GM18907 (cell line): ENCODE data around the gene TMEM135.
"Not testable (repeated sequence)": the region's sequence is repeated elsewhere in the genome, so short reads cannot be mapped to it uniquely, and the experiment has no call there.

ENCODE experiments used
- ATAC-seq: cut with Tn5 transposase; IDR thresholded peaks from one replicate; pipeline ENCODE4 v1.9.1; 2021; ENCODE audit warnings: mild to moderate bottlenecking, moderate library complexity; ENCODE audit not compliant: unreplicated experiment

The TMEM135 gene

DNA sequence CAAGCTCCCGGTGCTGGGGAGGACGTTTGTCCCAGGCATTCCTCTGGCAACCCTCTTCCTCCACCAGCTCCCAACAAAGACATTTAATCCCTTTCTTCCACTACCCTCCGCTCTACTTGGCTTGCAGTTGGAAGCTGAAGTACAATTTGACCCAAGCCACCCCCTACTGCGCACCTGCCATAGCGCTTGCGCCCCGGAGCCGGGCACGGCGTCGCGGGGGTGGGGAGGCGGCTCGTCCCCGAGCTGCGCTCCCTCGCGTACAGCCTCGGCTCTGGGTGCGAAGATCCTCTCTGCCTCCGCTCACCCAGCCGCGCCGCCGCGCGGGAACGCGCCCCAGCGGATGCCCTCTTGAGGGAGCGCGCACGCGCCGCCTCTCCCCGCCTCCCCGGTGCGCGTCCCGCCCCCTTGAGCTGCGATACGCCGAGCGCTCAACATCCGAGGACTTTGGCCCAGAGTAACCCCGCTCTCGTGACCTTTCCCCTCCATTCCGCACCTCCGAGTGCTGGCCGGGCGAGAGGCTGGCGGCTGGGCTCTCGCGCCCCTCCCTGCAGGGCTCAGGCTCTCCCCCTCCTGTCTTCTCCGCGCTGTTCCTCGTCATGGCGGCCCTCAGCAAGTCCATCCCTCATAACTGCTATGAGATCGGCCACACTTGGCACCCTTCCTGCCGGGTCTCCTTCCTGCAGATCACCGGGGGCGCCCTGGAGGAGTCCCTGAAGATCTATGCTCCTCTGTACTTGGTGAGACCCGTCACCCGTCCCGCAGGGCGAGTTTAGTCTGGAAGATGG is at the start of gene TMEM135:
TSS of gene TMEM135 (plus strand) at position 485 of the 785 bp plus-strand sequence. CDS start at position 597, 112 bp downstream.
- peak; percentile 100 for ATAC-seq

- no peak for ATAC-seq
These were observed 49.3 kb upstream of the TMEM135 start for GRCh38 chr11:86988351-86988881.

GRCh38 chr11:86990031-86990430 is 47.7 kb upstream of the TMEM135 start:
- no peak for ATAC-seq

GRCh38 chr11:86990515-86990914 is 47.2 kb upstream of the TMEM135 start:
- ATAC-seq, result no peak

DNA sequence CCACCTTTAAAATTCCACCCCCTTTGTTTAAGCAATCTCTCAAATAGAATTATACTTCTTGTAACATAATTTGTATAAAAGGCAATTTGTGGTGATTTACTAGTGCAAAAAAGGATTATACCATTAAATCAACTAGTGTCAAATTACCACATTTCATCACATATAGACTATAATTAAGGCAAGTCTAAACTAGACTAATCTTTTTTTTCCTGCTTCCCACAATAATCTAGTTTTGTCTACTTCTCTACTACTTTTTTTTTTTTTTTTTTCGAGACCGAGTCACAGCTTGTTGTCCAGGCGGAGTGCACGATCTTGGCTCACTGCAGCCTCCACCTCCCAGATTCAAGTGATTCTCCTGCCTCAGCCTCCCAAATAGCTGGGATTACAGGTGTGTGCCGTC is 46.4 kb upstream of the TMEM135 start:
- no peak for ATAC-seq

DNA sequence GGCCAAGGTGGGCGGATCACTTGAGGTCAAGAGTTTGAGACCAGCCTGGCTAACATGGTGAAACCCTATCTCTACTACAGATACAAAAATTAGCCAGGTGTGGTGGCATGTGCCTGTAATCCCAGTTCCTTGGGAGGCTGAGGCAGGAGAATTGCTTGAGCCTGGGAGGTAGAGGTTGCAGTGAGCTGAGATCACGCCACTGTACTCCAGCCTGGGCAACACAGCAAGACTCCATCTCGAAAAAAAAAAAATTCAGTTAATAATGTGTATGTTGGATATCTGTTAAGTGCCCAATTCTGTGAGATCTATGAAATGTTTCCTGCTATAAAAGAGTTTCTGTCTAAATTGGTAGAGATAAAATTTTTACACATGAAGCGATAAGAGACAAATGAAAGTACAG is 45.4 kb upstream of the TMEM135 start:
- not testable (repeated sequence) for ATAC-seq

DNA sequence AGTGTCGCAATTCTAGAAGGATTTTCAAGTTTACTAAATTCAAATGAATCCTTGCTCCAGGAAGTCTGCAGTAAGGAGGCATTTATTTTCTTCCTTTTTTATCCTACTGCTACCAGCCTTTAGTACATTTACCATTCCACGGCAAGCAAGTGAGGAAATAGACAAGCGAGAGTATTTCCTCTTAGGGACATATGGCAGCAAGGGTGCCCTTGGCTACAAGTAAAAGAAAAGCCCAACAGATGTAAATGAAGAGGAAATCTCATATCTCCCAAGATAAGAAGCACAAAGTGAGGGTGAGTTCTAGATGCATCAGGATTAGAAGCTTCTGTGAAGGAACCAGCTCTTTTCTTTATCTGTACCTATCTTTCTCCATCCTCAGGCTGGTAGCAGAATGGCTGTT is 44.7 kb upstream of the TMEM135 start:
- no peak for ATAC-seq

- no peak for ATAC-seq
These were observed 40.7 kb upstream of the TMEM135 start for GRCh38 chr11:86996953-86997570.

- no peak for ATAC-seq
These were observed 38.3 kb upstream of the TMEM135 start for GRCh38 chr11:86999388-86999787.

- ATAC-seq, result no peak
These were observed 37.6 kb upstream of the TMEM135 start for GRCh38 chr11:86999859-87000753.

DNA sequence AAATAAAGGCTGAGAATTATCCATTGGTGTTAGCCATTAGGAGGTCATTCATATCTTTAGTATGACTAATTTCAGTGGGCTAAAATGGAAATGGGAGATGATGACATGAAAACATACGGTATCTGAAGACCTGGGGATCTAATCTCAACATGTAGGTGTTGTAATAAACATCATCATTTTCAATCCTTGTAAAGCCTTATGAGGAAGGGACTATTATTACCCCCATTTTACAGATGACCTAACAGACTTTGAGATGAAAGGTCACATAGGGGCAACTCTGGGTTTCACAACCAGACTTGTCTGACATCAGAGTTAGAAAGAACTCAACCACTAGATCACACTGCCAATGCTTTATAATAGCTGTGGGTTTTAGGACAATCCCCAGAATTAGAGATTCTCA is 34.8 kb upstream of the TMEM135 start:
- no peak for ATAC-seq

DNA sequence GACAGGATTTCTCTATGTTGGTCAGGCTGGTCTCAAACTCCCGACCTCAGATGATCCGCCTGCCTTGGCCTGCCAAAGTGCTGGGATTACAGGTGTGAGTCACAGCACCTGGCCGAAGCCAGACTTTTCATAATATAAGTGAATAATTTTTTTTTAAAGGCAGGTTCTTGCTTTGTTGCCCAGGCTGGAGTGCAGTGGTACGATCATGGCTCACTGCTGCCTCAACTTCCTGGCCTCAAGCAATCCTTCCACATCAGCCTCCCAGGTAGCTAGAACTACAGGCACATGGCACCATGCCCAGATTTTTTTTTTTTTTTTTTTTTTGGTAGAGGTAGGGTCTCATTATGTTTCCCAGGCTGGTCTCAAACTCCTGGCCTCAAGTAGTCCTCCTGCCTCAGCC is 33.5 kb upstream of the TMEM135 start:
- ATAC-seq, result not testable (repeated sequence)

DNA sequence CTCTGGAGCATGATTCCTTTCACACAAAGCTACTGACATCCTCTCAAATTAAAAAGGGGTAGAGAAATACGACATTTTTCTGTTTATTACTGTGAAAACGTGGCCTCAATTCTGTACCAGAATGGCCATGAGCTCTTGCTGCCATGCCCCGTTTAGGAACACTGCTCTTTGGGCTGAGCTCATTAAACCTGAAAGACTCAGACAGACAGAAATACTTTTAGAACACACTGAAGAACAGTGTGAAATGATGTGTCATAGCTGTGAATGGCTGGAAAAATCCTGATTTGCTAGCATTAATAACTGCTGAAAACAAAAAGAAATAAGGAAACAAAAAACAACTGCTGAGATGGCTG is 32.2 kb upstream of the TMEM135 start:
- ATAC-seq, result no peak

DNA sequence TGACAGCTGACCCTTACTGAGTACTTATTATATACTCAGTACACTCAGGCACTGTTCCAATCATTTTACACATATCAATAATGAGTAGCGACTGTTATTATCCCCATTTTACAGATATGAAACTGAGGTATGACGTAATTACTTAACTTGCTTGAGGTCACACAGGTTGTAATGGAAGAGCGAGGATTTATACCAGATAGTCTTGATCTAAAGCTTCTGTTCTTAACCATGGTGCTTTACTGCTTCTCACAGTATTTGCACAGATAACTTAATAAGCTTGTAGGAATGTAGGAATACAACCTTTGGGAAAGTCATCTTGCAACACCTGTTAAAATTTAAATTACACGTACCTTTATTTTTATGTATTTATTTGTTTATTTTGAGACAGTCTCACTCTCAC is 31.7 kb upstream of the TMEM135 start:
- no peak for ATAC-seq

DNA sequence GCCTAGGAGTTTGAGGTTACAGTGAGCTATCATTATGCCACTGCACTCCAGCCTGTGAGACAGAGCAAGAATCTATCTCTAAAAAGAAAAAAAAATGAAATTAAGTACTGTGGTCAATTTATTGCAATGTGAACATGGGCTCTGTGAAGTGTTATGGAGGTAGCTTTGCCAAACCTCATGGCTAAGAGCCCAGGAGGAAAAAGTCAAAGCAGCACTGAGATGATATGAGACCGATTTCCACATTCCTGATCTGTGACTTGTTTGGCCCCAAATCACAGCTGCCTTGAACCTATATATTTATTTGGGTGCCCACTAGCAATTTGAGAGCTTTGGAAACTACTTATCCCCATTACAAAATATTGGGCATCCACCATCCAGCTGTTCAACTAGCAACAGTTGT is 29.8 kb upstream of the TMEM135 start:
- ATAC-seq, result no peak

DNA sequence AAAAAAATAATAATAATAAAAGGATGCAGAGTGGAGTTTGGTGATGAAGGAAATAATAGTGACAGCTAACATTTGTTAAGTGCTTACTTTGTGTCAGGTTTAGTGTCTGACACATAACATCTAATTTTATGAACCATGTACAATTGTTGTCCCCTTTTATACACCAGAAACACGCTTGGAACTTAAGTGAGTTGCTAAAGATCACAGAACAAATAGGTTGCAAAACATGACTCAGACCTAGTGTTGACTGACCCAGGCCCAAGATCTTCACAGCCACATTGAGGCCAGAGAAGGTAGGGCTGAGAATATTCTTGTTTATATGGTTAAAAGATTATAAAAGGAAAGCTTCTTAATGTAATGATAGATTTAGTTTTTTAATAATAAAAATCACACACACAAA is 25.6 kb upstream of the TMEM135 start:
- no peak for ATAC-seq

DNA sequence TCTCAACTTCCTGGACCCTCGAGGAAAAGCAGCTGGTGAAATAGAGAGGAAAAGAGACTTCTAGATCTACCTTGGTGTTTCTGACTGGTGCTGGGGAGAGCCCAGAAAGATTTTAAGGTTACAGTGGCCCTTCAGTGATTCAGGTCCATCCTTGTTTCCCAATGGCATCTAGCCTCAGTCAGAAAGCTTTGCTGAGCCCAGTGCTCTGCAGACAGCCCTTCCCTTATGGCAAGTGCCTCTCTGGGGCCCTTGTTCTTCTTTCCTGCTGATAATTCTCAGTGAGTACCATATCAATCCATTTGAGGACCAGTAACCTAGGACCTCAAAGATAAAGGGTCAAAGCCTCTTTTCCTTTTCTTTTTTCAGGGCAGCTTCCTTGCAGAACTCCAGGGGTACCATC is 25.1 kb upstream of the TMEM135 start:
- no peak for ATAC-seq

DNA sequence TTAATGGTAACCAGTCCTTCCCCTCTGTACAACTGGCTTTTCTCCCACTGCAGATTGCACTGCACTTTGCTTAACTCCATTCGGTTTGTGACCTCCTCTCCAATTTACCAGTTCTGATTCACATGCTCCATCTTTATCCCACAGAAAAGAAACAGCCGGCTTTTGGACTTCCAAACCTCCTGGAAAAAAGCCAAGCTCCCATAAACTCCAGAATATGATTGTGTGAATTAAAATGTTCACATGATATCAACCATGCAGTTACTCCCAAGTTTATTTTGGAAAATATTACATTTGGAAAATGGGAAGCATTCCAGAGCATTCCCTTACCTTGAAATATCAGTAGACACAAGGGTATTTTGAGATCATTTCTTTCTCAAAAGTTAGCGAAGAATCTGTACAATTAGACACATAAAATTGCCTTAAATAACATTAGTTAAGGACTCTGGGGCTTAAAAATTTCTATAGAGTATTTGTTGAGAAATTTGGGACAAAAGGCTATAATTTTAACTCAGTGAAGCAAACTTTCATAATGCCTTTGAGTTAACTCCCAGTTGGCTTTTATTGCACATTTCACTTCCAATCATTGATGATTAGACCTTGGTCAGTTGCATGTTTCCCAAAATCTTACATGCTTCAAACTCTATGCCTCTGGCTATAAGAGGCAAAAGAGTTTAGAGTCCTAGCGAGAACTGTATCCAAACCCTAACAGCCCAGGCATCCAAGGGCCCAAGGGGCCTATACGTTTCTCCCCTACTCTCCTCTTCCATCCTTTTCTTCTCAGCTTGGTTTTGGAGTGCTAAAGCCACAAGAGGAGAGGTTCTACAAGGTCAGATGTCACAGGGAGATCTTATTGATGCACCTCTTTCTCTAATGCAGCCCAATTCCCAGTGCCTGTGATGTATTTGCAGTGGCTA is 23.6 kb upstream of the TMEM135 start:
- no peak for ATAC-seq

DNA sequence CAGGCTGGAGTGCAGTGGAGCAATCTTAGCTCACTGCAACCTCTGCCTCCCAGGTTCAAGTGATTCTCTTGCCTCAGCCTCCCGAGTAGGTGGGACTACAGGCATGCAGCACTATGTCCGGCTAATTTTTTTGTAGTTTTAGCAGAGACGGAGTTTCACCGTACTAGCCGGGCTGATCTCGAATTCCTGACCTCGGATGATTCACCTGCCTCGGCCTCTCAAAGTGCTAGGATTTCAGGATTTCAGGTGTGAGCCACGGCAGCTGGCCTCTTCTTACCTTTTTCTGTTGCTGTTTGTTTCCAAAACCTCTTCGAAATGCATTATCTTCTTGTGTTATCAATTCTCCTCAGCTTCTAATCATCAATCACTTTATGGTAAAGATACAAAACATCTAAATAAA is 22.1 kb upstream of the TMEM135 start:
- ATAC-seq, result no peak

DNA sequence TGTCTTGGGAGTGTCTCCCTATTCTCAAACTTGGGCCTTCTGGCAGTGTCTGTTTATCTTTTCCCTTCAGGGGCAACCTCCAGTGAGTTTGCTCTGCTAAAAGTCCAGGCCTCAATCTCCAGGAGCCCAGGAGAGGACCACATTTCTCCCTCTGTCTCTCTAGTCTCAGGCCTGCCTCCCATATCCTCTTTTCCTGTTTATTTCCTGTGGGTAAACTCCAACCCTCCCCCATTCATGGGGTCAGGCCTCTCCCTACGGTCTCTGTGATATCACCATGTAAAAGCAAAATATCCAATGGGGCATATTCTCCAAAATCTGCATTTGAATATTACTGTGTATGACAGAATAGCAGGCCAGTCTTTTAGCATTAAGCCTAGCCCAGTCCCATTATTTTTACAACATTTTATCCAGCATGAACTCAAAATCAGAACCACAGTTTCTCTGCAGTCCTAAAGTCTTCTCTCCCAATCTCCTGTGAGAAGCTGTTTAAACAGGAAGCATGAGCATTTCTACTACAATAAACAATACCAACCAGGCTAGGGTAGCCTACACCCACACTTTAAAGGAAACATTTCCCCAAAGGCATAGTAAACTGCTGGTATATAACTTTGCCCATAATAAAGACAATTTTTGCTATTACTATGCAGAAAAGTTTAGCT is 18.0 kb upstream of the TMEM135 start:
- ATAC-seq, result no peak
